HFFc6 (cell line): Measurements from ENCODE around the gene SYNE2. TPM values are rescaled to one million over a fixed set of nuclear protein-coding genes. Genes with fewer than 3 reads are reported as not detected.

Experiments
- DNase-seq: peaks from one replicate; pipeline ENCODE4 v3.0.0-alpha.2; 2018
- H3K27ac Mint-ChIP-seq: 2 replicates; pipeline ENCODE4 v1.8.0; 2020; ENCODE audit warnings: mild to moderate bottlenecking, mixed read lengths
- H3K27me3 Mint-ChIP-seq: 2 replicates; pipeline ENCODE4 v1.8.0; 2021; ENCODE audit warnings: mild to moderate bottlenecking, moderate library complexity, mixed read lengths; ENCODE audit not compliant: insufficient read depth
- H3K36me3 Mint-ChIP-seq: 2 replicates; pipeline ENCODE4 v1.8.0; 2021; ENCODE audit warnings: low read depth, mixed read lengths
- H3K4me1 Mint-ChIP-seq: 2 replicates; pipeline ENCODE4 v1.8.0; 2020; ENCODE audit warnings: low read depth, mixed read lengths
- H3K4me3 Mint-ChIP-seq: 2 replicates; pipeline ENCODE4 v1.8.0; 2020; ENCODE audit warnings: mild to moderate bottlenecking, moderate library complexity, mixed read lengths
- H3K9me3 Mint-ChIP-seq: 2 replicates; pipeline ENCODE4 v1.8.0; 2020; ENCODE audit warnings: mild to moderate bottlenecking, mixed read lengths
- total RNA-seq, 6 experiments: library from RNA; stranded (reverse); fragmentation: NEBNext Ultra II Directional; extraction: Animal tissue kit (Norgen Biotek cat#: 25700); gene quantifications; 2 replicates in 1 of 6; 3 replicates in 5 of 6; pipeline ENCODE4 v1.2.3, GENCODE V29; 2021
- TF ChIP-seq, protein P1 (sequence below): fragments of 200-600 bp; sonication (generic); IDR thresholded peaks from 2 replicates; pipeline ENCODE4 v1.5.0; 2021; ENCODE audit warnings: antibody characterized with exemption, mild to moderate bottlenecking

Gene SYNE2
- total RNA-seq, 6 experiments from 2014 or later, result 2.9 to 6.6 (median 6.2) TPM

DNA sequence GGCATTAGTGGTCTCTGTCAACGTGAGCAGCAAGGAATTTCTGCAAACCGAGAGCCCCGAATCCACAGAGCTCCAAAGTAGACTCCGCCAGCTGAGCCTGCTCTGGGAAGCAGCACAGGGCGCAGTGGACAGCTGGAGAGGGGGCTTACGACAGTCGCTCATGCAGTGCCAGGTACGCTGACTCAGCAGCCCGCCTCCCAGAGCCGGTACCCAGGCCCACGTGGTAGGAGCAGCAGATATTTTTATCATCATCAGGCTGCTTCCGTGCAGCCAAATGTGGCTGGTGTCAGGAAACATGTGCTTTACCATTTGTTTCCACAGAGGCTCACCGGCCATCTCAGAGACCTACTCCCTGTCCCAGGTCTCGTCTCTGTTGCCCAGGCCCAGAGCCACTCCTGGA, 367.7 kb downstream of the SYNE2 start:
- TF ChIP-seq, protein P1, sequence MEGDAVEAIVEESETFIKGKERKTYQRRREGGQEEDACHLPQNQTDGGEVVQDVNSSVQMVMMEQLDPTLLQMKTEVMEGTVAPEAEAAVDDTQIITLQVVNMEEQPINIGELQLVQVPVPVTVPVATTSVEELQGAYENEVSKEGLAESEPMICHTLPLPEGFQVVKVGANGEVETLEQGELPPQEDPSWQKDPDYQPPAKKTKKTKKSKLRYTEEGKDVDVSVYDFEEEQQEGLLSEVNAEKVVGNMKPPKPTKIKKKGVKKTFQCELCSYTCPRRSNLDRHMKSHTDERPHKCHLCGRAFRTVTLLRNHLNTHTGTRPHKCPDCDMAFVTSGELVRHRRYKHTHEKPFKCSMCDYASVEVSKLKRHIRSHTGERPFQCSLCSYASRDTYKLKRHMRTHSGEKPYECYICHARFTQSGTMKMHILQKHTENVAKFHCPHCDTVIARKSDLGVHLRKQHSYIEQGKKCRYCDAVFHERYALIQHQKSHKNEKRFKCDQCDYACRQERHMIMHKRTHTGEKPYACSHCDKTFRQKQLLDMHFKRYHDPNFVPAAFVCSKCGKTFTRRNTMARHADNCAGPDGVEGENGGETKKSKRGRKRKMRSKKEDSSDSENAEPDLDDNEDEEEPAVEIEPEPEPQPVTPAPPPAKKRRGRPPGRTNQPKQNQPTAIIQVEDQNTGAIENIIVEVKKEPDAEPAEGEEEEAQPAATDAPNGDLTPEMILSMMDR, result no peak
- no peaks in the 10 kb centered on the region; the same call in 1 of the 2 replicates for H3K27me3 Mint-ChIP-seq
- no peak overlapping the region for H3K4me3 Mint-ChIP-seq
- no peaks in the 10 kb centered on the region for H3K4me1 Mint-ChIP-seq
- DNase-seq, result no peak
- no peaks in the 10 kb centered on the region for H3K36me3 Mint-ChIP-seq
- H3K9me3 Mint-ChIP-seq, result no peaks in the 10 kb centered on the region
- no peak overlapping the region for H3K27ac Mint-ChIP-seq

DNA sequence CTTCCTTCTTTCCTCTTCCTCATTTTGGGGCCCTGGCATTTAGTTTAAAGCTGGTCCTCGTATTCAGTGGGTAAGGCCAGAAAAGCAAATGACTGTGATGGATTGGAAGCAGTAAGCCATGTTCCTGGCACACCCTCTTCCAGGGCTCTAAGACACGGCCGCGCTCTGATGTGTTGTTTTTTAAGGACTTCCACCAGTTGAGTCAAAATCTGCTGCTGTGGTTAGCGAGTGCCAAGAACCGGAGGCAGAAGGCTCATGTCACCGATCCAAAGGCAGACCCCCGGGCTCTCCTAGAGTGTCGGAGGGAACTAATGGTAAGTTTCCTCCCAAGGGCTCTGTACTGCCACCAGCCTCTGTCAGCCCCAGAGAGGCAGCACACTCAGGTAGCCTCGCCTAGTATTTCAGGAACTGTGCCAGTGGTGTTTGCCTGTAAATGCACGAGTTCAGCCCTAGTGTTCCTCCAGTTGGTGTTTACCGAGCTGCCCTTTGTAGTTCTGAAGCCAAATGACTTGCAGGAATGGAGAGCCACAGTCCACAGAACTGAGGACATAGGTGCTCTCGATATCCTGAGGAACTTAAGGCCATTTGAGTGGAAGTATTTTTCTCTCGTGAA, 368.7 kb downstream of the SYNE2 start:
- peaks cover 2% of the 10 kb centered on the region; the same call in 1 of the 2 replicates for H3K27me3 Mint-ChIP-seq
- H3K27ac Mint-ChIP-seq, result no peak overlapping the region
- TF ChIP-seq, protein P1, result no peak
- no peaks in the 10 kb centered on the region for H3K4me1 Mint-ChIP-seq
- no peaks in the 10 kb centered on the region for H3K9me3 Mint-ChIP-seq
- no peaks in the 10 kb centered on the region for H3K36me3 Mint-ChIP-seq
- H3K4me3 Mint-ChIP-seq, result no peak overlapping the region
- DNase-seq, result no peak

DNA sequence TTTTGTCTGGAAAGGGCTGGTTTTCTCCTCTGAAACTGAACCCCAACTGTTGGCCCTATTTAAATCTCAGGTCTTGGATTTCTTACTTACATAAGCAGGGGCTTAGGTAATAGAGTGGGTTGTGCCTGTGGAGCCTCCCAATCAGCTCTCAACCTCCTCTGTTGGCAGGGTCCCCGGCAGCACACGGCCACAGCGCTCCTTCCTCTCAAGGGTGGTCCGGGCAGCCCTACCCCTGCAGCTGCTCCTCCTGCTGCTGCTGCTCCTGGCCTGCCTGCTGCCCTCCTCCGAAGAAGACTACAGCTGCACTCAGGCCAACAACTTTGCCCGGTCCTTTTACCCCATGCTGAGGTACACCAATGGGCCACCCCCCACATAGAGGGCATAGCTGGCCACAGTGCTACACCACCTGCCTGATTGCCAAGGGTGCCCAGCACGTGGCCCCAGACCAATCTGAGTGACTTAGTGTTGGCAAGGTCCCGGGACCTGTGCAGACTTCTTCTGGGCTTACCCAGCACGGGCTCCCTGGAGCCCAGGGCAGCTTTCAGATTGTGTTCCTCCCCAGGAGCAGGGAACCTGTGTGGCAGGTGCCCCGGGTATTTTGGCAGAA, 372.4 kb downstream of the SYNE2 start:
- peaks cover 7% of the 10 kb centered on the region for H3K27me3 Mint-ChIP-seq
- no peak for DNase-seq

DNA sequence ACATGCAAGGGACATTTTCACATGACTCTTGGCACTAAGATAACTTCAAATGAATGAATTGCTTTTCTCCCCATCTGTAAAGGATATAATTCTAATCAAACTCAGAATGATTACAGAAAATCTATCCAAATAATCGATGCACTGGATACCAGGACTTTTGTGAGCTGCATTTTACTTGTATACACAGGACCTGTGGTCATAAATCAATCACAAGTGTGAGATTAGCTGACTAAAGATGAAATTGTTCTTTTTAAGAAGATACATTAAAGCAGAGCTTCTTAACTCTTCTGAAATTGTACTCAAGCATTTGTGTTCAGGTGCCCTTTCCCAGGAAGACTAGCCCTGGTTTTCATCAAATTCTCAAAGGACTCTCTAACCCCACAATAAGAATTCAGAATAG, 375.1 kb downstream of the SYNE2 start:
- Mint-ChIP-seq H3K27me3 (peaks cover 7% of the 10 kb centered on the region), H3K27ac (no peak overlapping the region), H3K4me3 (no peak overlapping the region), H3K36me3 (no peaks in the 10 kb centered on the region), H3K4me1 (peaks cover 16% of the 10 kb centered on the region), H3K9me3 (no peaks in the 10 kb centered on the region)
- no peak for DNase-seq
- TF ChIP-seq, protein P1, result no peak

More for the DNA sequence above, 372.4 kb downstream of the SYNE2 start:
- Mint-ChIP-seq H3K36me3 (no peaks in the 10 kb centered on the region), H3K9me3 (no peaks in the 10 kb centered on the region), H3K4me1 (no peaks in the 10 kb centered on the region), H3K27ac (no peak overlapping the region), H3K4me3 (no peak overlapping the region)
- TF ChIP-seq, protein P1, result no peak

DNA sequence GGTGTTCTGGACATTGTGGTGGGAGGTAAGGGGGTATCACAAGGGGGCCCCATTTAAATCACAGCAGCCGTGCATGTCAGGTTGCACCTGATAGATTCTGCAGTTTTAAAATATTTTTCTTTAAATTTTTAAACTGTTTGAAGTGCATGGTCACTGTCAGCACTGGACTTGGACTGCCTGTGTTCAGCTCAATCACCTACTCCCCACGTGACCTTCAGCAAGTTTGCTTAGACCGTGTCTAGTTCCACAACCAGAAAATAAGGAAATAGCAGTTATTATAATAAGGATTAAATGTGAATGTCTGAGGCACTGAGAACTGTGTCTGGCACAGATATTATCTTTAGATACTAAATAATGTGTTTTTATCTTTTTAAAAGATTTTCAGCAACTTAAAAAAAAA, 376.7 kb downstream of the SYNE2 start:
- Mint-ChIP-seq H3K27me3 (peaks cover 13% of the 10 kb centered on the region), H3K4me3 (no peak overlapping the region), H3K4me1 (peaks cover 33% of the 10 kb centered on the region), H3K27ac (no peak overlapping the region), H3K36me3 (no peaks in the 10 kb centered on the region), H3K9me3 (no peaks in the 10 kb centered on the region)
- TF ChIP-seq, protein P1, result no peak
- no peak for DNase-seq
